GM12878 (cell line): ENCODE results near the gene ESYT2. TPM values are rescaled to one million over a fixed set of nuclear protein-coding genes. Genes with fewer than 3 reads are reported as not detected.

Experiments used
- CUX1 ChIP-seq: IDR thresholded peaks from 2 replicates; pipeline ENCODE4 v1.6.1; 2012; ENCODE audit warnings: improper control_type of control experiment, low read depth, low read length; ENCODE audit not compliant: insufficient replicate concordance
- ESRRA ChIP-seq: IDR thresholded peaks from 2 replicates; pipeline ENCODE4 v1.6.1; 2012; ENCODE audit warnings: mild to moderate bottlenecking, low read length, improper control_type of control experiment
- HDAC6 ChIP-seq: fragments of 200-600 bp; sonication (generic); IDR thresholded peaks from one replicate; pipeline ENCODE4 v1.8.0; 2017; ENCODE audit warnings: antibody characterized with exemption; ENCODE audit not compliant: unreplicated experiment
- IKZF2 ChIP-seq, 2 experiments: fragments of 450-650 bp; IDR thresholded peaks; 2 replicates each; pipeline ENCODE4 v1.6.1; 2017; ENCODE audit warnings: mild to moderate bottlenecking in 2 of 2, moderate library complexity in 2 of 2
- KDM1A ChIP-seq: fragments of 200-600 bp; sonication (generic); IDR thresholded peaks from 2 replicates; pipeline ENCODE4 v1.6.1; 2016; ENCODE audit warnings: borderline replicate concordance
- LARP7 ChIP-seq: fragments of 450-650 bp; IDR thresholded peaks from 2 replicates; pipeline ENCODE4 v1.6.1; 2017; ENCODE audit warnings: mild to moderate bottlenecking
- MXI1 ChIP-seq: fragments of 150-350 bp; IDR thresholded peaks from 2 replicates; pipeline ENCODE4 v1.6.1; 2011; ENCODE audit warnings: low read depth, mild to moderate bottlenecking, inconsistent platforms, low read length, improper control_type of control experiment
- NFIC ChIP-seq: IDR thresholded peaks from 2 replicates; pipeline ENCODE4 v1.6.1; 2012; ENCODE audit warnings: low read depth, mild to moderate bottlenecking, inconsistent platforms, low read length, moderate library complexity
- NFYA ChIP-seq: IDR thresholded peaks from 2 replicates; pipeline ENCODE4 v1.6.1; 2011; ENCODE audit warnings: low read depth, mild to moderate bottlenecking, low read length, improper control_type of control experiment, borderline replicate concordance
- NRF1 ChIP-seq: conservative IDR thresholded peaks from 2 replicates; pipeline ENCODE4 v1.6.1; 2011; ENCODE audit warnings: mild to moderate bottlenecking, low read depth, low read length, improper control_type of control experiment
- POLR2A ChIP-seq: IDR thresholded peaks from 2 replicates; pipeline ENCODE4 v1.6.1; 2011; ENCODE audit warnings: low read depth, mild to moderate bottlenecking, low read length
- POLR2AphosphoS5 ChIP-seq: IDR thresholded peaks from 2 replicates; pipeline ENCODE4 v1.6.1; 2011; ENCODE audit warnings: mild to moderate bottlenecking, low read length, inconsistent platforms
- RBBP5 ChIP-seq: fragments of 200-600 bp; sonication (generic); conservative IDR thresholded peaks from 2 replicates; pipeline ENCODE4 v1.6.1; 2016
- RUNX3 ChIP-seq: IDR thresholded peaks from 2 replicates; pipeline ENCODE4 v1.6.1; 2012; ENCODE audit warnings: low read length, inconsistent platforms
- TBL1XR1 ChIP-seq: IDR thresholded peaks from 2 replicates; pipeline ENCODE4 v1.6.1; 2012; ENCODE audit warnings: low read depth, low read length, improper control_type of control experiment
- TCF3 ChIP-seq: IDR thresholded peaks from 2 replicates; pipeline ENCODE4 v1.6.1; 2012; ENCODE audit warnings: low read depth, mild to moderate bottlenecking, low read length, borderline replicate concordance; ENCODE audit not compliant: insufficient read depth
- ZNF384 ChIP-seq: IDR thresholded peaks from 2 replicates; pipeline ENCODE4 v1.6.1; 2012; ENCODE audit warnings: low read depth, mild to moderate bottlenecking, low read length, improper control_type of control experiment, borderline replicate concordance
- polyA plus RNA-seq, 11 experiments: library from polyadenylated mRNA; depleted of rRNA in 4 of 11; unstranded in 6 of 11; stranded (reverse) in 5 of 11; fragments of >200 nt; fragmentation: Nextera tagmentation in 4 of 11; fragmentation: Illumina TruSeq in 1 of 11; extraction: Ambion mirVana in 4 of 11; extraction: Trizol in 1 of 11; gene quantifications; 1 replicate in 1 of 11; 2 replicates in 10 of 11; pipeline versions ENCODE4 v1.2.1 to v1.2.3, GENCODE V29; 2011 to 2016; ENCODE audit warnings: inconsistent platforms in 2 of 11, missing spikeins in 2 of 11, low read depth in 1 of 11
- total RNA-seq, 4 experiments: library from RNA; depleted of rRNA in 3 of 4; stranded (reverse); fragments of >200 nt in 3 of 4; fragmentation: Illumina TruSeq in 1 of 4; extraction: Trizol in 1 of 4; gene quantifications; 2 replicates each; pipeline versions ENCODE4 v1.2.1 to v1.2.3, GENCODE V29; 2013 to 2021
- TF ChIP-seq, protein P1 (sequence below): fragments of 450-650 bp; IDR thresholded peaks from 2 replicates; pipeline ENCODE4 v1.6.1; 2016; ENCODE audit warnings: mild to moderate bottlenecking, moderate library complexity, borderline replicate concordance
- TF ChIP-seq, protein P2 (sequence below): fragments of 450-650 bp; IDR thresholded peaks from 2 replicates; pipeline ENCODE4 v1.6.1; 2017; ENCODE audit warnings: mild to moderate bottlenecking, low read depth, inconsistent platforms; ENCODE audit not compliant: poor library complexity, severe bottlenecking

Gene ESYT2
- total and polyA plus RNA-seq, 10 of the 15 experiments (the other 5 are each of a cell fraction or from before 2014, with no cell fraction given): 1.9 to 44.6 (median 21.4) TPM

DNA sequence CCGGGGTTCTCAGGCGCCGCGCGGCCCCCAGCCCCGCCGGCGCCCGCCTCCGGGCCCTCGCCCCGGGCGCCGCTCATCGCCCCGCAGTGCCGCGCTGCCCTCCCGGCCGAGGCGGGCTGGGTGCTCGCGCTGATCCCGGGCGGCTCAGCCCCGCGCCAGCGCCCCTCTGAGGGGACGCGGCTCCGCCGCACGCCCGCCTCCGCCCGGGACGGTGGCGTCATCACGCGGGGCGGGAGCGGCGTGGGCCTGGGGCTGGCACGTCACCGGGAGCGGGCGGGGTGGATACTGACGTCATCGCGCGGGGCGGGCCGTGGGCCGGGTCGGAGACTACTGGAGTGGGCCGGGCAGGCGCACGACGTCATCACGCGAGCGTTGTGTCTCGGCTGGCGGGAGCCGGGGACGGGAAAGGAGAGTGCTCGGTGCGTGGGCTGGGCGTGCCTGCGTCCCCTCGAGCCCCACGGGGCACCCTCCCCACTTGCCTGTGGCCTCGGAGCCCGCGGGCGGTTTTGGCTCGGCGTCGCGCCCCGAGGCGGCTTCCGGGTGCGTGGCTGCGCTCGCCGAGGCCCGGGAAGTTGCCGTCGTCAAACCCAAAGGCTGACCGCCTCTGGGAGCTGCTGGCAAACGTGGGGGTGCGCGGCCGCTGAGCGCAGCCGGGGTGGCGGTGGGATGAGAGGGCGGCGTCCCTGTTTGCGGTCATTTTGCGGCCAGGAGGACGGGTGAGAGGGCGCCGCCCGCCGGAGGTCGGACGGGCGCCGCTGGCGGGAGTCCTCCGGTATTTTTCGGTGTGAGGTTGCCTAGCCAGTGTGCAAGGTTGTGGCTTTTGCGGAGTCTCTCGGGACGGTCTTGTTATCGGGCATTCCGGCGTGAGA, at the start of gene ESYT2 (continued):
- TF ChIP-seq, protein P1, sequence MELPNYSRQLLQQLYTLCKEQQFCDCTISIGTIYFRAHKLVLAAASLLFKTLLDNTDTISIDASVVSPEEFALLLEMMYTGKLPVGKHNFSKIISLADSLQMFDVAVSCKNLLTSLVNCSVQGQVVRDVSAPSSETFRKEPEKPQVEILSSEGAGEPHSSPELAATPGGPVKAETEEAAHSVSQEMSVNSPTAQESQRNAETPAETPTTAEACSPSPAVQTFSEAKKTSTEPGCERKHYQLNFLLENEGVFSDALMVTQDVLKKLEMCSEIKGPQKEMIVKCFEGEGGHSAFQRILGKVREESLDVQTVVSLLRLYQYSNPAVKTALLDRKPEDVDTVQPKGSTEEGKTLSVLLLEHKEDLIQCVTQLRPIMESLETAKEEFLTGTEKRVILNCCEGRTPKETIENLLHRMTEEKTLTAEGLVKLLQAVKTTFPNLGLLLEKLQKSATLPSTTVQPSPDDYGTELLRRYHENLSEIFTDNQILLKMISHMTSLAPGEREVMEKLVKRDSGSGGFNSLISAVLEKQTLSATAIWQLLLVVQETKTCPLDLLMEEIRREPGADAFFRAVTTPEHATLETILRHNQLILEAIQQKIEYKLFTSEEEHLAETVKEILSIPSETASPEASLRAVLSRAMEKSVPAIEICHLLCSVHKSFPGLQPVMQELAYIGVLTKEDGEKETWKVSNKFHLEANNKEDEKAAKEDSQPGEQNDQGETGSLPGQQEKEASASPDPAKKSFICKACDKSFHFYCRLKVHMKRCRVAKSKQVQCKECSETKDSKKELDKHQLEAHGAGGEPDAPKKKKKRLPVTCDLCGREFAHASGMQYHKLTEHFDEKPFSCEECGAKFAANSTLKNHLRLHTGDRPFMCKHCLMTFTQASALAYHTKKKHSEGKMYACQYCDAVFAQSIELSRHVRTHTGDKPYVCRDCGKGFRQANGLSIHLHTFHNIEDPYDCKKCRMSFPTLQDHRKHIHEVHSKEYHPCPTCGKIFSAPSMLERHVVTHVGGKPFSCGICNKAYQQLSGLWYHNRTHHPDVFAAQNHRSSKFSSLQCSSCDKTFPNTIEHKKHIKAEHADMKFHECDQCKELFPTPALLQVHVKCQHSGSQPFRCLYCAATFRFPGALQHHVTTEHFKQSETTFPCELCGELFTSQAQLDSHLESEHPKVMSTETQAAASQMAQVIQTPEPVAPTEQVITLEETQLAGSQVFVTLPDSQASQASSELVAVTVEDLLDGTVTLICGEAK: no peak
- TF ChIP-seq POLR2A (peak; percentile 93), HDAC6 (no peak), CUX1 (no peak), TCF3 (0 out of 2 replicates have a peak, but pooled peaks have one; percentile 5), KDM1A (no peak), RUNX3 (peak; percentile 90), NFYA (no peak), TBL1XR1 (0 out of 2 replicates have a peak, but pooled peaks have one; percentile 31), ZNF384 (no peak), POLR2AphosphoS5 (peak; percentile 86), NFIC (no peak), ESRRA (no peak), NRF1 (0 out of 2 replicates have a peak, but pooled peaks have one; percentile 18), IKZF2 (IDR thresholded peaks at IDR 0.05) (peak; percentile 69 to 73; a peak in 3 of 4 replicates), LARP7 (peak; percentile 75; the same call in 1 of the 2 replicates), RBBP5 (no peak), MXI1 (peak; percentile 65)
- TF ChIP-seq, protein P2, sequence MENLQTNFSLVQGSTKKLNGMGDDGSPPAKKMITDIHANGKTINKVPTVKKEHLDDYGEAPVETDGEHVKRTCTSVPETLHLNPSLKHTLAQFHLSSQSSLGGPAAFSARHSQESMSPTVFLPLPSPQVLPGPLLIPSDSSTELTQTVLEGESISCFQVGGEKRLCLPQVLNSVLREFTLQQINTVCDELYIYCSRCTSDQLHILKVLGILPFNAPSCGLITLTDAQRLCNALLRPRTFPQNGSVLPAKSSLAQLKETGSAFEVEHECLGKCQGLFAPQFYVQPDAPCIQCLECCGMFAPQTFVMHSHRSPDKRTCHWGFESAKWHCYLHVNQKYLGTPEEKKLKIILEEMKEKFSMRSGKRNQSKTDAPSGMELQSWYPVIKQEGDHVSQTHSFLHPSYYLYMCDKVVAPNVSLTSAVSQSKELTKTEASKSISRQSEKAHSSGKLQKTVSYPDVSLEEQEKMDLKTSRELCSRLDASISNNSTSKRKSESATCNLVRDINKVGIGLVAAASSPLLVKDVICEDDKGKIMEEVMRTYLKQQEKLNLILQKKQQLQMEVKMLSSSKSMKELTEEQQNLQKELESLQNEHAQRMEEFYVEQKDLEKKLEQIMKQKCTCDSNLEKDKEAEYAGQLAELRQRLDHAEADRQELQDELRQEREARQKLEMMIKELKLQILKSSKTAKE: no peak
